ENCODE results near the gene UTS2R.

Gene UTS2R

GRCh38 chr17:82386881-82387704 is 15.5 kb downstream of the UTS2R start:
- H3K27me3 ChIP-seq (ENCODE audit: insufficient read depth, low read length, poor library complexity): no peaks in the 10 kb centered on the region
- no peak for TF ChIP-seq CTCF (IDR thresholded peaks at IDR 0.05; ENCODE audit: borderline replicate concordance, extremely low read depth, low read length, poor library complexity, severe bottlenecking)
- no peak for TF ChIP-seq EZH2 (IDR thresholded peaks at IDR 0.05; ENCODE audit: borderline replicate concordance, low read depth, low read length, severe bottlenecking)
- no peak overlapping the region for H3K4me3 ChIP-seq (ENCODE audit: low read depth in 1 of 2, low read length in 2 of 2)
- no peaks in the 10 kb centered on the region for H3K9me3 ChIP-seq (ENCODE audit: insufficient read depth, low read length, severe bottlenecking)
- peaks cover 7% of the 10 kb centered on the region for H3K36me3 ChIP-seq (ENCODE audit: insufficient read depth, low read length)
- no peak overlapping the region for H3K4me2 ChIP-seq (ENCODE audit: insufficient read depth, low read length)
- H4K20me1 ChIP-seq (ENCODE audit: insufficient read depth, low read length): no peaks in the 10 kb centered on the region
- H3K9ac ChIP-seq (ENCODE audit: low read depth, low read length): no peak overlapping the region
- DNase-seq (no peak), ATAC-seq (ENCODE audit: insufficient read depth, low read depth) (no peak)
- H3K4me1 ChIP-seq (ENCODE audit: insufficient read depth, low read length): no peaks in the 10 kb centered on the region
- no peak overlapping the region for H3K27ac ChIP-seq (ENCODE audit: low read length)
- H2AFZ ChIP-seq (ENCODE audit: low read depth, low read length): no peak overlapping the region
- no peaks in the 10 kb centered on the region for H3K79me2 ChIP-seq (ENCODE audit: insufficient read depth, low read length)

- Histone ChIP-seq H3K79me2 (ENCODE audit: insufficient read depth, low read length) (no peaks in the 10 kb centered on the region), H3K27me3 (ENCODE audit: insufficient read depth, low read length, poor library complexity) (no peaks in the 10 kb centered on the region), H3K9me3 (ENCODE audit: insufficient read depth, low read length, severe bottlenecking) (no peaks in the 10 kb centered on the region), H3K4me2 (ENCODE audit: insufficient read depth, low read length) (no peak overlapping the region), H3K4me3 (ENCODE audit: low read depth in 1 of 2, low read length in 2 of 2) (no peak overlapping the region), H3K27ac (ENCODE audit: low read length) (no peak overlapping the region), H3K9ac (ENCODE audit: low read depth, low read length) (no peak overlapping the region), H4K20me1 (ENCODE audit: insufficient read depth, low read length) (no peaks in the 10 kb centered on the region), H3K36me3 (ENCODE audit: insufficient read depth, low read length) (peaks cover 12% of the 10 kb centered on the region), H2AFZ (ENCODE audit: low read depth, low read length) (no peak overlapping the region), H3K4me1 (ENCODE audit: insufficient read depth, low read length) (no peaks in the 10 kb centered on the region)
- ATAC-seq (ENCODE audit: insufficient read depth, low read depth): no peak
- DNase-seq: no peak
- TF ChIP-seq EZH2 (IDR thresholded peaks at IDR 0.05; ENCODE audit: borderline replicate concordance, low read depth, low read length, severe bottlenecking) (no peak), CTCF (IDR thresholded peaks at IDR 0.05; ENCODE audit: borderline replicate concordance, extremely low read depth, low read length, poor library complexity, severe bottlenecking) (no peak)
Measured at GRCh38 chr17:82387705-82388106, 16.1 kb downstream of the UTS2R start.

- Histone ChIP-seq H3K9ac (ENCODE audit: low read depth, low read length) (no peak overlapping the region), H4K20me1 (ENCODE audit: insufficient read depth, low read length) (no peaks in the 10 kb centered on the region), H3K36me3 (ENCODE audit: insufficient read depth, low read length) (peaks cover 18% of the 10 kb centered on the region), H2AFZ (ENCODE audit: low read depth, low read length) (no peak overlapping the region), H3K4me1 (ENCODE audit: insufficient read depth, low read length) (no peaks in the 10 kb centered on the region), H3K9me3 (ENCODE audit: insufficient read depth, low read length, severe bottlenecking) (no peaks in the 10 kb centered on the region), H3K27ac (ENCODE audit: low read length) (no peak overlapping the region), H3K4me3 (ENCODE audit: low read depth in 1 of 2, low read length in 2 of 2) (no peak overlapping the region), H3K4me2 (ENCODE audit: insufficient read depth, low read length) (no peak overlapping the region), H3K79me2 (ENCODE audit: insufficient read depth, low read length) (no peaks in the 10 kb centered on the region), H3K27me3 (ENCODE audit: insufficient read depth, low read length, poor library complexity) (no peaks in the 10 kb centered on the region)
- no peak; the same call in 2 of the 3 replicates for ATAC-seq (ENCODE audit: insufficient read depth, low read depth)
- no peak for TF ChIP-seq EZH2 (IDR thresholded peaks at IDR 0.05; ENCODE audit: borderline replicate concordance, low read depth, low read length, severe bottlenecking)
- no peak for TF ChIP-seq CTCF (IDR thresholded peaks at IDR 0.05; ENCODE audit: borderline replicate concordance, extremely low read depth, low read length, poor library complexity, severe bottlenecking)
- no peak for DNase-seq
Measured at GRCh38 chr17:82388223-82388921, 16.8 kb downstream of the UTS2R start.

Data from DND-41 (cell line).